ENCODE results near the gene PHLDA2. TPM values are rescaled to one million over a fixed set of nuclear protein-coding genes. Genes with fewer than 3 reads are reported as not detected.

The PHLDA2 gene
- total and polyA plus RNA-seq, 2 of the 13 experiments (the other 11 are each of a cell fraction or from before 2014, with no cell fraction given), result 0.55 to 0.78 TPM

GRCh38 chr11:2927121-2927800, 2.0 kb downstream of the PHLDA2 start:
- in situ Hi-C loops (cut with HindIII; ENCODE audit: extremely low pct_ligation_motif_present, low pct_unique_long_range_greater_than_20kb), result no loop called here

More at GRCh38 chr11:2927121-2927800, 2.0 kb downstream of the PHLDA2 start:
- ATAC-seq, result no peak
- 55% methylated on average over 8 of the region's 12 CpGs for WGBS (ENCODE audit: low lambda C conversion rate)
- no peaks in the 10 kb centered on the region for H3K9me3 ChIP-seq (ENCODE audit: low read length)
- no peak overlapping the region for H3K27ac ChIP-seq (ENCODE audit: extremely low read length, insufficient read depth, low read length)
- intact Hi-C loops (cut with micrococcal nuclease; ENCODE audit: unreplicated experiment), result no loop called here
- peaks cover 7 to 32% of the 10 kb centered on the region in 2 experiments for H3K27me3 ChIP-seq (ENCODE audit: control insufficient read depth in 1 of 2, insufficient read depth in 2 of 2, low read length in 2 of 2)
- no peak for FAIRE-seq
- H3K36me3 ChIP-seq (replicated peaks in 1 of 2; ENCODE audit: control insufficient read depth in 1 of 2, insufficient read depth in 2 of 2, low read length in 2 of 2), result no peaks in the 10 kb centered on the region
- TF ChIP-seq ZNF800 (CRISPR knock-in tag; IDR thresholded peaks at IDR 0.05) (no peak), ZBTB3 (CRISPR knock-in tag; IDR thresholded peaks at IDR 0.05; ENCODE audit: borderline replicate concordance, low read depth) (no peak), SKI (IDR thresholded peaks at IDR 0.05; ENCODE audit: partially characterized antibody) (no peak), EP300 (IDR thresholded peaks at IDR 0.05; ENCODE audit: low read depth in 2 of 2, low read length in 2 of 2) (no peak), EP300 (CRISPR knock-in tag; IDR thresholded peaks at IDR 0.05; ENCODE audit: borderline replicate concordance) (no peak)
- TF ChIP-seq, protein P1, sequence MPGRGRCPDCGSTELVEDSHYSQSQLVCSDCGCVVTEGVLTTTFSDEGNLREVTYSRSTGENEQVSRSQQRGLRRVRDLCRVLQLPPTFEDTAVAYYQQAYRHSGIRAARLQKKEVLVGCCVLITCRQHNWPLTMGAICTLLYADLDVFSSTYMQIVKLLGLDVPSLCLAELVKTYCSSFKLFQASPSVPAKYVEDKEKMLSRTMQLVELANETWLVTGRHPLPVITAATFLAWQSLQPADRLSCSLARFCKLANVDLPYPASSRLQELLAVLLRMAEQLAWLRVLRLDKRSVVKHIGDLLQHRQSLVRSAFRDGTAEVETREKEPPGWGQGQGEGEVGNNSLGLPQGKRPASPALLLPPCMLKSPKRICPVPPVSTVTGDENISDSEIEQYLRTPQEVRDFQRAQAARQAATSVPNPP (CRISPR knock-in tag; IDR thresholded peaks at IDR 0.05), result no peak
- TF ChIP-seq, protein P2, sequence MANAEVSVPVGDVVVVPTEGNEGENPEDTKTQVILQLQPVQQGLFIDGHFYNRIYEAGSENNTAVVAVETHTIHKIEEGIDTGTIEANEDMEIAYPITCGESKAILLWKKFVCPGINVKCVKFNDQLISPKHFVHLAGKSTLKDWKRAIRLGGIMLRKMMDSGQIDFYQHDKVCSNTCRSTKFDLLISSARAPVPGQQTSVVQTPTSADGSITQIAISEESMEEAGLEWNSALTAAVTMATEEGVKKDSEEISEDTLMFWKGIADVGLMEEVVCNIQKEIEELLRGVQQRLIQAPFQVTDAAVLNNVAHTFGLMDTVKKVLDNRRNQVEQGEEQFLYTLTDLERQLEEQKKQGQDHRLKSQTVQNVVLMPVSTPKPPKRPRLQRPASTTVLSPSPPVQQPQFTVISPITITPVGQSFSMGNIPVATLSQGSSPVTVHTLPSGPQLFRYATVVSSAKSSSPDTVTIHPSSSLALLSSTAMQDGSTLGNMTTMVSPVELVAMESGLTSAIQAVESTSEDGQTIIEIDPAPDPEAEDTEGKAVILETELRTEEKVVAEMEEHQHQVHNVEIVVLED (CRISPR knock-in tag; IDR thresholded peaks at IDR 0.05; ENCODE audit: borderline replicate concordance), result no peak
- H3K4me2 ChIP-seq (ENCODE audit: low read depth, low read length), result no peak overlapping the region
- no peak overlapping the region for H2AFZ ChIP-seq (ENCODE audit: low read length)
- H3K4me3 ChIP-seq (replicated peaks in 1 of 3; ENCODE audit: insufficient read depth in 1 of 3, low read depth in 2 of 3, low read length in 3 of 3), result no peak overlapping the region
- H3K79me2 ChIP-seq (ENCODE audit: insufficient read depth, low read length), result no peaks in the 10 kb centered on the region
- H4K20me1 ChIP-seq (ENCODE audit: insufficient read depth, low read length), result 0 out of 2 replicates have a peak, but pooled peaks cover 2% of the 10 kb centered on the region
- no TSS peak for BruUV-seq (replicated peaks)
- DNase-seq (ENCODE audit: low spot score), result no peak
- ChIA-PET CTCF (ENCODE audit: low intra/inter-chr PET ratio, low total read pairs) (no interaction called here), POLR2A (interaction anchor here (0.9 kb wide), 1 partner anchor 24 kb away, joined by 4 read pairs; no protein-coding TSS in a partner anchor)
- peaks cover 22% of the 10 kb centered on the region for H3K4me1 ChIP-seq (ENCODE audit: insufficient read depth, low read length)
- no peak overlapping the region for H3K9ac ChIP-seq (ENCODE audit: insufficient read depth, low read depth, low read length)

All from HepG2 (cell line).